Colonic mucosa (tissue), 4 donors: ENCODE measurements around the gene ASB14. TPM values are rescaled to one million over a fixed set of nuclear protein-coding genes. Genes with fewer than 3 reads are reported as not detected.

ENCODE experiments used
- DNase-seq: peaks from one replicate; pipeline ENCODE4 v3.0.0-alpha.2; 2020
- H3K27ac ChIP-seq: fragments of 200-600 bp; one replicate; pipeline ENCODE4 v1.8.0; 2021
- H3K27me3 ChIP-seq: fragments of 200-600 bp; one replicate; pipeline ENCODE4 v1.8.0; 2021
- H3K36me3 ChIP-seq: fragments of 200-600 bp; one replicate; pipeline ENCODE4 v1.8.0; 2021
- H3K4me1 ChIP-seq: fragments of 200-600 bp; one replicate; pipeline ENCODE4 v1.8.0; 2021; ENCODE audit warnings: mild to moderate bottlenecking
- H3K4me3 ChIP-seq: fragments of 200-600 bp; one replicate; pipeline ENCODE4 v1.8.0; 2021
- H3K9ac ChIP-seq, 2 donors: one replicate each; pipeline ENCODE4 v1.7.0; 2013; ENCODE audit warnings: control low read depth in 2 of 2, low read depth in 2 of 2, low read length in 2 of 2
- H3K9me3 ChIP-seq: fragments of 200-600 bp; one replicate; pipeline ENCODE4 v1.8.0; 2021
- intact Hi-C: fragments of 100-400 bp; cut with DNase I; formaldehyde crosslinking; loops from one replicate; pipeline ENCODE4 v1.14.1; 2022
- total RNA-seq, 2 donors: library from RNA; stranded (reverse); fragmentation: NEBNext Ultra II Directional in 1 of 2; extraction: Animal tissue kit (Norgen Biotek cat#: 25700) in 1 of 2; gene quantifications; one replicate each; pipeline ENCODE4 v1.2.1, GENCODE V29; 2021
- TF ChIP-seq, protein P1 (sequence below): fragments of 200-600 bp; IDR thresholded peaks from one replicate; pipeline ENCODE4 v1.8.0; 2022; ENCODE audit warnings: antibody characterized with exemption, mild to moderate bottlenecking
- donor health status: healthy.
- donor health status: DM: no; HTN: no; CAD: no.
- donor health status: DM: no; HTN: no; CAD: no.

Gene ASB14
- total RNA-seq, 2 donors from 2014 or later: not detected

DNA sequence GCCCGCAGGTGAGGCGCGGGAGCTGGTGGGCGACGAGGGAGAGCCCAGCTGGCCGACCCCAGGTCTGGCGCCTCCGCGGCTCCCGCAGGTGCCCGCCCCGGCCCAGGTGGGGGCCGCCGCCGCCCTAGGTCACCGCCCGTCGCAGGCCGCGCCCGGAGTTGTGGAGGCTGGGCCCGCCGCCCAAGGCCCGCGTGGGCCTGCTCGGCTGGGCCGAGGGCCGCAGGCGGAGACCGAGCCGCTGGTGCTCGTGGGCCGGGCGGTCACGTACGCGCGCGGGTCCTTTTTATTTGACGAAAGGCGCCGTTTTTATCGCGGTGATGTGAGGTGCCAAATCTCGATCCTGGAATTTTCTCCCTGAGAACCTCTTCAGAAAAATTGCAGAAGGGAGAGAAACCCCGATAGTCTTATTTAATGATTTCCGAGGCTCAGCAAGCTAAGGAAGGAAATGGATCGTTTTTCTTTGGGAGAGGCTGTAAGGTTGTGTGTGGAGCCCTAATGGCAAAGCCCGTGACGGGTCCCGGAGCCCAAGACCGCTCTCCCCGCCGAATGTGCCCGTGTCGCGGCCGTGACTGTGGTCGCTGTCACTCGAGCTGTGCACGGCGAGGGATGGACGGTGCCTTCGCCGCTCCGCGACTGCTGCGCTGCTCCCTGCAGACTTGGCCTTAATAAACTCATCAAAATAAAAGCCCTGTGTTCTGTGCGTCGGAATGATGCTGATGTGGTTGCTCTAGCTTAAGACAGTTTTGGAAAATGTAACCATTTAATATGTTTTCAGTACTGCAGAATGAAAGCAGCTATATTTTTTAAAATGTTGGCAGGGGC lies 64.3 kb downstream of the ASB14 start:
- Histone ChIP-seq H3K9me3 (no peaks in the 10 kb centered on the region), H3K4me1 (no peaks in the 10 kb centered on the region), H3K9ac (peak overlapping the region; percentile 37 to 78), H3K27me3 (no peaks in the 10 kb centered on the region), H3K4me3 (peak overlapping the region; percentile 70), H3K27ac (peak overlapping the region; percentile 91), H3K36me3 (no peaks in the 10 kb centered on the region)
- intact Hi-C loops: loop anchor here (5.0 kb wide), 1 partner anchor 61 kb away; the partner anchor contains the start of gene IL17RD
- peak; percentile 57 for DNase-seq
- TF ChIP-seq, protein P1, sequence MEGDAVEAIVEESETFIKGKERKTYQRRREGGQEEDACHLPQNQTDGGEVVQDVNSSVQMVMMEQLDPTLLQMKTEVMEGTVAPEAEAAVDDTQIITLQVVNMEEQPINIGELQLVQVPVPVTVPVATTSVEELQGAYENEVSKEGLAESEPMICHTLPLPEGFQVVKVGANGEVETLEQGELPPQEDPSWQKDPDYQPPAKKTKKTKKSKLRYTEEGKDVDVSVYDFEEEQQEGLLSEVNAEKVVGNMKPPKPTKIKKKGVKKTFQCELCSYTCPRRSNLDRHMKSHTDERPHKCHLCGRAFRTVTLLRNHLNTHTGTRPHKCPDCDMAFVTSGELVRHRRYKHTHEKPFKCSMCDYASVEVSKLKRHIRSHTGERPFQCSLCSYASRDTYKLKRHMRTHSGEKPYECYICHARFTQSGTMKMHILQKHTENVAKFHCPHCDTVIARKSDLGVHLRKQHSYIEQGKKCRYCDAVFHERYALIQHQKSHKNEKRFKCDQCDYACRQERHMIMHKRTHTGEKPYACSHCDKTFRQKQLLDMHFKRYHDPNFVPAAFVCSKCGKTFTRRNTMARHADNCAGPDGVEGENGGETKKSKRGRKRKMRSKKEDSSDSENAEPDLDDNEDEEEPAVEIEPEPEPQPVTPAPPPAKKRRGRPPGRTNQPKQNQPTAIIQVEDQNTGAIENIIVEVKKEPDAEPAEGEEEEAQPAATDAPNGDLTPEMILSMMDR: no peak

DNA sequence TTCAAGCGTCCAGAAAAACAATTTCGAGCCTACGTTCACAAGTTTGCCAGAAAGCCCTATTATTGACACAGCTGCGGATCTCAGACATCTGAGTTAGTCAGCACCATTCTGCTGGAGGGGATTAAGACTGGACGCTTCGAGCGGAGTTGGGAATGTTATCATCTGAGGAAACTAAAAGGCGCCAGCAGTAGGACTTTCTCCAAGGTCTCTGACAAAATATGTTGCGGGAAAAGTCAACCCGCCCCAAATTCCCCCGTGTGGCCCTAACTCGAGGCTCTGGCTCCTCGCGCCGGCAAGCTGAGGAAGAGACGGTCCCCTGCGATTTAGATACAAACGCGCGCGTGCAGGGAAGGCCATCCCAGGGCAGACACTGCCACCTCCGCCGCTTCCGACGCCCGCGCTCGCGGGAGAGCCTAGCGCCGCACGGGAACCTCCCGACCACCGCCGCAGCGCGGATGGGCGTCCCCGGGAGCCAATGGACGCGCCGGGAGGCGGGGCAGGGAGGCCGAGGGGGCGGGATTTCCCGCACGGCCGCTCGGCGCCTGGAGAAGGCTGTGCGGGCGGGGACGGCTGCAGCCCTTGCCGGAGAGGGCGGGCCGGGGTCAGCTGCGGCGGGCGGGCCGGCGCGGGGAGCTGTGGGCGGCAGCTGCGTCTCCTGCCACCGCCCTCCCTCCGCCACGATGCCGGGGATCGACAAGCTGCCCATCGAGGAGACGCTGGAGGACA lies 65.1 kb downstream of the ASB14 start, which contains the start of gene APPL1:
APPL1 (plus strand) TSS at position 526 of the 726 bp plus-strand sequence; CDS start at position 681, 155 bp downstream.
- Histone ChIP-seq H3K27ac (peak within 1 kb of the TSS; percentile 91), H3K36me3 (no peaks in the 10 kb centered on the region), H3K27me3 (no peaks in the 10 kb centered on the region), H3K4me3 (peak within 1 kb of the TSS; percentile 70), H3K4me1 (no peaks in the 10 kb centered on the region), H3K9ac (peak within 1 kb of the TSS; percentile 37 to 78), H3K9me3 (no peaks in the 10 kb centered on the region)
- peak; percentile 94 for DNase-seq
- intact Hi-C loops: loop anchor here (5.0 kb wide), 1 partner anchor 60 kb away; the partner anchor contains the start of gene IL17RD
- TF ChIP-seq, protein P1: no peak

DNA sequence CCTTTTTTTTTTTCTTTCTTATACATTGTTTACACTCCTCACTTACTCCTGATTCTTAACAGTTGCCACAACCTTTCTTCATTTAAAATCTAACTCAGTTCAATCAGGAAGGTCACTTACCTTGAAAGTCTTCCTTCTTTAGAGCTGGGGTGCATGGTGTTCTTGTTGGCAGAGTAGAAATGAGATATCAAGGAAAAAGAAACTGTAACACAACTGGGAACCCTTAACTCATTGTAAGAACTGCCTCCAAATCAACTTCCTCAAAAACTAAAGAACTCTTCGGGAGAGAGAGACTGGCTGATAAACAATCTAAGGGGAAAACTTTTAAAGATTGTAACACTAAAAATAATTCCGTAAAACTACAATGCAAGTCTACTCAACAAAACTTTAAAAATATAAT lies 66.3 kb downstream of the ASB14 start:
- Histone ChIP-seq H3K4me1 (no peaks in the 10 kb centered on the region), H3K9me3 (no peaks in the 10 kb centered on the region), H3K27me3 (no peaks in the 10 kb centered on the region), H3K9ac (no peak overlapping the region), H3K36me3 (no peaks in the 10 kb centered on the region), H3K4me3 (no peak overlapping the region), H3K27ac (no peak overlapping the region)
- DNase-seq: no peak
- intact Hi-C loops: loop anchor here (5.0 kb wide), 1 partner anchor 59 kb away; the partner anchor contains the start of gene IL17RD
- TF ChIP-seq, protein P1: no peak

DNA sequence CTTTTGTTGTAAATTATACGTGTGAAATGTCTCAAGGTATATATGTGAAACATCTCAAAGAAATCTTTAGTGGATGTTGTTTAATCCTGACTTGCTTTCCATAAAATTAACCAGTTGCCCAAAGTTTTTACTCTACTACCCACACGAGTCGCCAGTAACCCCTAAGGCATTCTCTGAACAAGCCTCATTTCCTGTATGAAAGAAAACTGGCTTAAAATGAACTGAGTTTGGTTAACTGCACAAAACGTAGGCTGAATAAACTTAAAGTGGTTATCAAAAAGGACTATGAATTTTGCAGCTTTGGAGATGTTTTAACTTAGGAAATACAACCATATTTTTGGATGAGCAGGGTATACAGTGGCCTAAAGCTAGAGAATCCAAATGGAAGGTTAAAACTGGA lies 67.6 kb downstream of the ASB14 start:
- TF ChIP-seq, protein P1: no peak
- Histone ChIP-seq H3K9ac (no peak overlapping the region), H3K27me3 (no peaks in the 10 kb centered on the region)

DNA sequence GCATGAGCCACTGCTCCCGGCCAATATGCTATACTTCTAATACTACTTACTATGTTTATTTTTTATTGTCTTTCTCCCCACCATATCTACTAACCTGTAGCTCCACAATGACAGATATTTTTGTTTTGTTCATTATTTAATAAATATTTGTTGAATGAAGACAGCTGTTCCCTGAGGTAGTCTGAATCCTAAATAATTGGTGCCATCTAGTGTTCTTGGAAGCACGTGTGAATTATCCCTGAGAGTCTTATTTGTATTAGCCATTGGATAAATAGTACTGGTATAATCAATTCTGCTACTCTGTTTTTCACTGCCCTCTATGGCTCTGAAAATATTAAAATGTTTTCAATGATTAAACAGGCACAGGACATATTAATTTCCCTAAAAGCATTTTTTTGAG lies 70.6 kb downstream of the ASB14 start:
- no peak for DNase-seq
- H3K9ac ChIP-seq: no peak overlapping the region
- intact Hi-C loops: loop anchor here (5.0 kb wide), 1 partner anchor 125 kb away; no protein-coding TSS in a partner anchor
- no peaks in the 10 kb centered on the region for H3K4me1 ChIP-seq
- H3K36me3 ChIP-seq: no peaks in the 10 kb centered on the region
- no peak overlapping the region for H3K27ac ChIP-seq
- no peaks in the 10 kb centered on the region for H3K27me3 ChIP-seq
- TF ChIP-seq, protein P1: no peak
- no peaks in the 10 kb centered on the region for H3K9me3 ChIP-seq
- no peak overlapping the region for H3K4me3 ChIP-seq

More for the DNA sequence above, 67.6 kb downstream of the ASB14 start:
- intact Hi-C loops: loop anchor here (5.0 kb wide), 2 partner anchors 58 to 128 kb away; partner anchors contain the start of gene IL17RD
- H3K4me1 ChIP-seq: no peaks in the 10 kb centered on the region
- H3K27ac ChIP-seq: no peak overlapping the region
- no peaks in the 10 kb centered on the region for H3K36me3 ChIP-seq
- no peaks in the 10 kb centered on the region for H3K9me3 ChIP-seq
- no peak overlapping the region for H3K4me3 ChIP-seq
- no peak for DNase-seq
